Femur (tissue), 1 donor: ENCODE measurements around the gene CCDC102A.
A peak's percentile ranks its signal among the peaks of the same experiment; 100 is the strongest.
"Not testable (repeated sequence)": the region's sequence is repeated elsewhere in the genome, so short reads cannot be mapped to it uniquely, and the experiment has no call there.

ENCODE experiments used
- DNase-seq: peaks from one replicate; pipeline ENCODE4 v3.0.0-alpha.2; 2017

Gene CCDC102A

DNA sequence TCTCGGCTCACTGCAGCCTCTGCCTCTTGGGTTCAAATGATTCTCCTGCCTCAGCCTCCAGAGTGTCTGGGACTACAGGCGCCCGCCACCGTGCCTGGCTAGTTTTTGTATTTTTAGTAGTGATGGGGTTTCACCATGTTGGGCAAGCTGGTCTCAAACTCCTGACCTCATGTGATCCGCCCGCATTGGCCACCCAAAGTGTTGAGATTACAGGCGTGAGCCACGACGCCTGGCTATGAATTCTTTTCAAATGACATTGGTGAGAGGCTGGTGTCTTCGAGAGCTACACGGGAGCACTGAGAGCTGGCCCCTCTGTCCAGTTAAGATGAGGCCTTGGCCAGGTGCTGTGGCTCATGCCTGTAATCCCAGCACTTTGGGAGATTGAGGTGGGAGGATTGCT, 36.4 kb downstream of the CCDC102A start:
- not testable (repeated sequence) for DNase-seq

DNA sequence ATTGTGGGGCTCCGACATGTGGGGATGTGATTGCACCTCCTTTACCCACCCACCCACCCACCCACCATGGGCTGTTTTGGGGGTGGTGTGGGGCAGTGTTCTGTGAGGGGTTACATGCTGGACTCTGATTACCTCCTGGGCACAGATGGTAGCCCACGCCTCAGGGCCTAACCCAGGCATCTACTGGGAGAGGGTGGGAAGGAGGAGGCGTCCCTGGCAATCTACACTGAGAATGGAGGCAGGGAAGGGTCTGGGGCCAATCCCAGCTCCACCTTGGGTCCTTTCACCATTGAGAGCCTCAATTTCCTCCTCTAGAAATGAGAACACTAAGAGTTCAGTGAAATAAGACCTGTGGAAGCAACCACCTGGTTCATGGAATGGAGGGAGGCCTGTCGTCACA, 38.3 kb downstream of the CCDC102A start:
- no peak for DNase-seq

DNA sequence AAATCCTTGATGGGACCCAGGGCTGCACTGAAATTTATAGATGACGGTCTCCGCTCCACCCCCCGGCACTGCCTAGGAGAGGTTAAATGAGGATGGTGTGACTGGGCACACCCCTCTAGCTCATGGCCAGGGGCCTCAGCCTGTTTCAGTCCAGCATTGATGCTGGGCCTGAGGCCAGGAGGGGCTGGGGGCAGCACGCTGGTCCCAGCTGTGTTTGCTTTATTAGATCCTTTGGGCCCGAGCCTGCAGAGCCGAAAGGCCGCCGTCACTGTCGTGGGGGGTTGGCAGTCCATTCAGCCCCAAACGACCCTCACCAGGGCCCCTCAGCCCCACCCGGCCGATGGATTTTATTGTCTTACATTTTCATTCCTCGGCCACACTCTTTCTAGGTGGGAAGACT, 39.2 kb downstream of the CCDC102A start:
- DNase-seq: no peak

DNA sequence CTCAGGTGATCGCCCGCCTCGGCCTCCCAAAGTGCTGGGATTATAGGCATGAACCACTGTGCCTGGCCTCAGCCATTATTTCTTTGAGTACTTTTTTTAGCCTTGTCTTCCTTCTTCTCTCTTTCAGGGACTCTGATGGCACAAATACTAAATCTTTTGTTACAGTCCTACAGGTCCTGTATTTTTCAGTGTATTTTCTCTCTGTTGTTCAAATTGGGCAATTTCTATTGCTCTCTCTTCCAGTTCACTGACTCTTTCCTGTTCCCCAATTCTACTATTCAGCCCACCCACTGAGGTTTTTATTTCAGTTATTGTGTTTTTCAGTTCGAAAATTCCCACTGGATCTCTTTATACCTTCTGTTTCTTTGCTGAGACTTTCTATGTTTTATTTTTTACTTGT, 42.6 kb downstream of the CCDC102A start:
- DNase-seq: no peak

DNA sequence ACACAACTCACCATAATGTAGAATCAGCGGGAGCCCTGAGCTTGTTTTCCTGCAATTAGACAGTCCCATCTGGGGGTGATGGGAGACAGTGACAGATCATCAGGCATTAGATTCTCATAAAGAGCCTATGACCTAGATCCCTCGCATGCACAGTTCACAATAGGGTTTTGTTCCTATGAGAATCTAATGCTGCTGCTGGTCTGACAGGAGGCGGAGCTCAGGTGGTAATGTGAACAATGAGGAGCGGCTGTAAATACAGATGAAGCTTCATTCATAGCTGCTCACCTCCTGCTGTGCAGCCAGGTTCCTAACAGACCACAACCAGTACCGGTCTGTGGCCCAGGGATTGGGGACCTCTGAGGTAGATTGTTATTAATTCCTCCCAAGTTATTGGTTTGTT, 47.1 kb downstream of the CCDC102A start:
- DNase-seq: no peak

DNA sequence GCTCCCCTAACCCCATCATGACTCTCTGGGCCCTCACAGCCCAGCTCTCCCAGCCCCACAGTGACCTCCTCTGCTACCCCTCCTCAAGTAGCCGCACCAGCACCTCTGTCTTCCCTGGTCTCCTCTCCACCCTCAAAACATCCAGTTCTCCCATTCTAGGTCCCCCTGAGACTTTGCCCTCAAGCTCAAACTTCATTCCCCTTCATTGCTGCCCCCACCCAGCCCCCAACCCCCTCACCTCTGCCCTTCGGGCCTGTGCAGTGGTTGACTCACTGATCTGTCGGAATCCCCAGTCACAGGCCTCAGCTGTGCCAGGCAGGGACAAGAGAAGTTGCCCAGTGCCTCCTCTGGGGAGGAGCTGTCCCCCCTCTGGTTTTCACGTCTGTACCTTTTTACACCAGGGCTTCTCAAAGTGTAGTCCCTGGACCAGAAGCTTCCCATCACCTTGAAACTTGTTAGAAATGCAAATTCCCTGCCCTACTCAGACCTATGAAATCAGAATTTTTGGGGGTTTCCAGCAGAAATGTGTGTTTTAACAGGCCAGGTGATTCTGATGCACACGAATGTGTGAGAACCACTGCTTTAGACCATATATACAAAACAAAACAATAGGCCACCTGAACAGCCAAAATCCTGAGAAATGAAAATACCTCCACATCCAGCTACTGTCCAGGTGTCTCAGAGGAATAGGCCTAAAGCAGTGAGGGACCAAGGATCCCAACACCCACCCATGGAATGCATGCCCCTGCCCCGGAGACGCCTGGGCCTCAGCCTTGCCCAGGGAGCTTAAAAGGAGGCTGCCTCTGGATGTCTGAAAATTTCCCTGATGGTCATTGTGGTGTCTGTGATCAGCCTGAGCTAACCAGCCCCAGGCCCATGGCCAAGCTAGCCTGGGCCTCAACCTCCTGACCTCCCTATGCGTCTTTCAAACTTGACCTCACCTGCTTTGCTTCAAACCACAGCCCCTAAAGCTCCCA, 49.2 kb downstream of the CCDC102A start:
- DNase-seq: no peak

DNA sequence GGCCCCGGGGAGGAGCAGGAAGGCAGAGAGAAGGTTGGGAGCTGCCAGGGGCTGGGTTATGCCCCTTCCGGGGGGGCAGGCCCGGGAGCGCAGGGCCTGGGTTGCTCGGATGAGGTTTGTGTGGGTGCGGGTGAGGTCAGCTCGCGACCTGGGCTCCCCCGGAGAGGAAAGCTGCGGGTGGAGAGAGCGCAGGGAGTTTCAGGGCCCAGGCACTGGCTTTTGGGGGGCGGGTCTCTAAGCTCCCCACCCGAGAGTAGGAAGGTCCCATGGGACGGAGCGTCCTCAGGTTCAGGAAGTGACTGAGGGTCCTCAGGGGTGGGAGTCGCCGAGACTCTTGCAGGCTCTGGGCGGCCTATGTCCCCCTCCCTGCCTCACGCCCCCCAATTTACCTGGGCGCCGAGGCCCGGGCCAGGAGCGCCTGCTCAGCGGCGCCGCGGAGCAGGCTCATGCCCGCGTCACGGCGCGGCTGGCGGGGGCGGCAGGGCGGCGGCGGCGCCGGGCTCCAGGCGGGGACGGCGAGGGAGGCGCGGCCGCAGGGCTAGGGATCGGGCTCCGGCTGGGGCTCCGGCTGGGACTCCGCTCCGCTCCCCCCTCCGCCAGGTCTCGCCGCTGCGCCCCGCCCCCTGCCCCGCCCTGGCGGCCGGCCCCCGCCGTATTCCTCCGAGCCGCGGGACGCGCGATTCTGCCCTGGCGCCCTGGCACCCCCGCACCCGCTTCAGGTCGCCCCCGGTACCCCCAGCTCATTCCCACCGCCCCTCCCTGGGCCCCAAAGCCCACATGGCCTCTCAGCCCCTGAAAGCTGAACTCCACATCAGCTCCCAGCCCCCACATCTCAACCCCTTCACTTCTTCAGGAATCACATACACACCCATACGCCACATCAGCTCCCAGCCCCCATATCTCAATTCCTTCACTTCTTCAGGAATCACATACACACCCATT, 50.2 kb downstream of the CCDC102A start, which contains the start of gene DOK4:
TSS of gene DOK4 (minus strand) at position 578 of the 942 bp plus-strand sequence. CDS start 6,986 bp downstream, outside the sequence.
- DNase-seq: peak; percentile 87

DNA sequence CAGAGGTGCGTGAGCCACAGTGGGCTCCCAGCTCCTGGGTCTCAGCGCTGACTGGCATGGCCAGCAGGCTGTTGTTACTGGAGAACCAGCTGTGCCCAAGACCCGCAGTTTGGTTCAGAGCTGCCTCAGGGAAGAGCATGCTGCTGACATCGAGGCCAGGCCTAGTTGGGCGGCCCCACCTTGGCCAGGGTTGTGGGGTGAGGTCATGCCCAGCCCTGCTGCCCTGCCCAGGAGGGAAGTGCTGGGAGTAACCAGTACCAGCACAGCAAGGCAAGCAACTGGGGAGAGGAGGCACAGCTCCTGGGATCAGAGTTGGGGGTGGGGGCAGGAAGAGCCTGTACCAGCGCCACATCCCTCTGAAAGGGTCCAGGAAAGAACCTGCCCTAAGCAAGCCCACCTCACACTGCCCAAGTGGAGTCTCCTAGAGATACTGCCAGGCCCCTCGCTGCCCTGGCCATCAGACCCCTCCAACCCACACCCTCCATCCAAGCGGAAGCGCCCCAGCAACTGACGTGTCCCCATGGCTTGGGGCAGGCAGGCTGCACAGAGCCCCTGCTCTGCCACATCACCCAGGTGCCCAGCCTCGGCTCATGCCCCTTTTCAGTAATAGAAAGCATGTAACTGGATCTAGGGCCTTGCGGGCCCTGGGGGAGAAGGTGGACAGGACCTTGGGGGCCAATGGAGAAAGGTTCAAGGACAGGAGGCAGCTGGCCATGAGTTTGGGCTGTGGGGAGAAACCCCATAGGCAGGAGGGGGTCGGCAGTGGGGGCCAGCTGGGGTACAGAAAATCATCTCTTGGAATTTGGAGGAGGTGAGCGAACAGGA, 51.1 kb downstream of the CCDC102A start:
- DNase-seq: no peak

DNA sequence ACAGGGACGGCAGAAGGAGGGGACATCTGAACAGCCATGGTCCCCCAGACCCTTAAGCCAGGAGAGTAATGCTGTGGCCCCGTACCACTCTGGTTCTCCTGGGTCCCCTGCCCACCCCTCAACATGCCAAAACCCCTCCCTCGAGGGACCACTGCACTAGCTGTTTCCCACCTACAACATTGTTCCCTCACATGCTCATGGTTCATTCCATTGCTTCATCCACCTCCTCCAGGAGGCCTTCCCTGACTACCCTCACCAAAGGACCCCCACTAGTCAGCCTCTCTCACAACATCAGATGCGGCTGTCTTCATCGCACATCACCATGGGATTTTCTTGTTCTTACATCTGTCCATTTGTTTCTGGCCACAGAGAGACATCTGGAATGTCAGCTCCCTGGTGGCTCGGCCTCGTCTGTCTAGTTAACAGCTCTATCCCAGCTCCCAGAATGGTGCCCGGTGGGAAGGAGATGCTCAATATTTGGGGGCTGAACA, 51.8 kb downstream of the CCDC102A start:
- DNase-seq: no peak

DNA sequence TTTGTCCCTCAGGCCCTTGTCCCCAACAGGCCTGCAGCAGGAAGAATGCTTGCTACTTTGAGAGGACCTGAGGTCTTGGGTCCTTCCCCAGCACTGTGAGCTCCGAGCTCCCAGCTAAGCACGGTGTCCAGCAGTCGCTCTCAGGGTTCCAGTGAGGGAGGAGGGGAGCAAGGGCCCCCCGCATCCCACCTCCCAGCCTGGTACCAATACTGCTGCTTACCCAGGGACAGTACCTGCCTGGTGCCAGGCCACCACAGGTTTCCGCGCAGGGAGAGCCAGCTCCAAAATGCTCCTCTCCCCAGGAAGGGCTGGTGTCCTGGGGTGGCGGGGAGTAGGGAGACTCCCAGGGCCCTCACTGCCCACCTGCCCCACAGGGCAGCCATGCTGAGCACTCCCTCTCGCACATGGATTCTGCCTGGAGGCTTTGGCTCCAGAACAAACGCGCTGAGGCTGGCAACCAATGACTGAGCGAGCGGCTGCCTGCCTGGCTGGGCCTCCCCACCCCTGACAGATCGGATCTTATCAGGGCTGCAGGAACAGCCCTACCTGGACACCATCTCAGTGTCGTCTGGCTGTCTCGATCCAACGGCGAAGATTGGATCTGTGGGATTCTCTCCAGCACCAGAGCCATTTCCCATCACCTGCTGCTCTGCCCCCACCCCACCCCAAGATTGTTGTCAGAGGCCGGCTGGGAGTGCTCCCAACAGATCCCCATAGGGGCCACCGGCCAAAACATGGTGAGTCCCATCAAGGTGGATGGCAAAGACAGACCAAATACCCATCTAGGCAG, 52.5 kb downstream of the CCDC102A start:
- no peak for DNase-seq

DNA sequence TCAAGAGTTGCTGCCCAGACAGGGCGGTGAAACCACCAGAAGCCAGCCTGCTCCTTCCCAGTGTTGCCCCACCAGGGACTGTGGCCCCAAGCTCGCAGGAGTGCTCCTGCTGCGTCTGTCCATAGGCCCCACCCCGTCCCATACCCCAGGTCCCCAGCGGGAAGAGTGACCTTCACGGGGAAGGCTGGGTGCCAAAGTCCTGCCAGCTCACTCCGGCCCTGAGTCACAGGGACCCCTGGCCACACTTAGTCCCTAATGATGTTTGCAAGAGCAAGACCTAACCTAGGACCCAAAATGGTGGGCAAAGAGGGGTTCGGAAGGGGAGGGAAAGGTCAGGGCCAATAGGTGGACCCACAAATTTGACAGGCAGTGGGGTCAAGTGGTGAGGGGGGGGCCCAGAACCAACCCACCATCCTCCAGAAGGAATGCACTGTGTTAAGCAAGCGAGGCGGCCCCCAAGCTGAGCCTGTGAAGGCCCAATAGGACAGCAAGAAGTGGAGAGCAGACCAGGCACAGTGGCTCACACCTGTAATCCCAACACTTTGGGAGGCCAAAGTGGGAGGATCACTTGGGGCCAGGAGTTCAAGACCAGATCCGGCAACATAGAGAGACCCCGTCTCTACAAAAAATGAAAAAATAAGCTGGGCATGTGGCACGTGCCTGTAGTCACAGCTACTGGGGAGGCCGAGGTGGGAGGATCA, 53.4 kb downstream of the CCDC102A start:
- DNase-seq: no peak

DNA sequence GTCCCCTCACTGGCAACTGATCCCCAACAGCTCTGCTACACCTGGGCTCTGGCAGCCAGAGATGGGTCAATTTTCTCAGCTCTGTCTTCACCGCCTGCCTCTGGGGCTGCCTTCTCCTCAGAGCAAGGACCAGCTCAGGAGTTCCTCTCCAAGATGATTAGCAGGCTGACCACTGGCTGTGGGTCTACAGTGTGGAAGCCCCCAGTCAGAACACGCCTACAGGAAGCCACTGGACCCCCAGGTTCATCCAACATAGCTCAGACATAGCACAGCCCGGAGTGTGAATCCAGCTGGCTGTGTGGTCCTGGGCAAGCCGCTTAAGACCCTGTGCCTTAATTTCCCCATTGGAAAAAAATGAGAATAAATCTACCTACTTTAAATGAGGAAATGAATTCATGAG, 55.0 kb downstream of the CCDC102A start:
- DNase-seq: no peak

DNA sequence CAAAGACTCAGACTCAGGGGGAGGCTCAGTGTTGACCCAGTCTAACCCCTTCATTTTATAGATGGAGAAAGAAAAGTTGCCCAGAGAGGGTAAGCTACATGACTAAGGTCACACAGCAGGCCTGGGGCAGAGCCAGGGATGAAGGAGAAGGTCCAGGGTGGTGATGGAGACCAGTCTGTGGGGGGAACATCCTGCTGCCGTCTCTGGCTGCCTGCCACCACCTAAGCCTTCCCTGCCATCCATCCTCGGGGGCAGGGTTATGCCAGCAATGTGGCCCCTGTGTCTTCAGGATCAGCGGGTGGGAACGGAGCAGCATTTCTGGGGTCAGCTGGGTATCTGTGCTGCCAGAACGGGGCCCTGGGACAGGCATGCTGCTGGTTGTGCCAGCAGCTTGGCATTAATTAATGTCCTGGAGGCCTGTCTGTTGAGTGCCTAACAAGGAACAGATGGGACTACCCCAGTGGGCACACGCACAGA, 55.6 kb downstream of the CCDC102A start:
- no peak for DNase-seq

DNA sequence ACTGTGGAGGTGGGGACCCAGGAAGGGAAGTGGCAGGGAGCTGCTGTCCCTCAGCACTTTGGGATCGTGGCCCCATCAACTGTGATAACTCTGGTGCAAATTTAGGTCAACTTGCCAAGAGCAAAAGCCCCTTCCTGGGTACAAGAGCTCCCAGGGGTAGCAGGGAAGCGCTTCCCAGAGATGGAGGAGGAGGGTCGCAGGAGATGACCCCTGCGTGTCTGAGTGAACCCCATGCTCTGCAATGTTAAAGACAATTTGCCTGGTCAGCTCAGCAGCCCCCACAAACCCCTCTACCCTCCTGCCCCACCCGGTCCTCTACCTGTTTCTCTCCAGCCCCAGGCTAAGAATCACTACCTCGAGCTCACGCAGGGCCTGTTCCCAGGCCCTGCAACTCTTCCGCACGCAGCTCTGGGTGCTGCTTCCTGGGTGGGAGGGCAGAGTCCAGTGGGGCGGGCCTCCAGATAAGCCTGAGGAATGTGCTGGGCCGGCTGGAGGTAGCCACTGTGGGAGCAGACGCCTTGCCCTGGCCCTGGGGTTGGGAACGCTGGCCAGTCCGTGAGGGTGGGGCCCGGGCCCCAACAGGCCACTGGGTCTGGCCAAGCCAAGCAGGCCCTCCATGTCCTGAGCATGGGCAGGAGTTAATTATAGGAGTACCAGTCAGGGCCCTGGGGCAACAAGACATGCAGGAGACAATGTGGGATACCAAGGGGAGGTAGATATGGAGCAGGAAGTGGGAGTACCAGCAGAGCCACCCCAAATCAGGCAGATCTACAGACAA, 56.2 kb downstream of the CCDC102A start:
- DNase-seq: no peak

DNA sequence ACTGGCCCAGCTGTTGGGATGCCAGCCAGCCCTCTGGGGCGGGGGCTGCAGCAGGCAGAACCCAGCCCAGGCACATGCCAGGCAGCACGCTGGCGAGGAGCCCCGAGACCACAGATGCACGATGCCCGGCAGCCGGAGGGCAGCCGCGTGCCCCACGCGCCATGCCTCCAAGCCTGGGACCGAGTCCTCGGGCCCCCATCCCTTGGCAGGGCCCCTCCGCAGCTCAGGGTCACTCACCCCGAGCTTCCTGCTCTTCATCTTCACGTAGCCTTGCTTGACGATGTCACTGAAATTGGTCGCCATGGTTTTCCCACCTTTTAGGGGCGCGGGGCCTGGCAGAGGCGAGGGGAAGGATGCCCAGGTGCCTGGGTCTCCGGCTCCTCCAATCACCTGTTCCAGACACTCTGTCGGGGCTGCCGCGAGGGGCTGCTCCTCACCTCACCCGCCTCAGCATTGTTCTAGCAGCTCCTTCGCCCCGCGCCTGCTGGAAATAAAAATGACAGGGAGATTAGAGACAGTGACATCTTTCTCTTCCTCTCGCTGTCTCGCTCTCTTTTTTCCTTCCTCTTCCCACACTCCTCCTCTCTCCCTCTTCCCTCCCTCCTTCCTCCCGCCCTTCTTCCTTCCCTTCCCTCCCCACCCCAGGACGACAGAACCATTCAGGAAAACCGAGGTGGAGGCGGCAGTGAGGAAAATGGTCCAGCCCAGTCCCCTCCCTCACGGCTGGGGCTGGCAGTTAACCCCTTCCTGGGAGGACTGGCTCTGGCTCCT, 57.0 kb downstream of the CCDC102A start:
- peak; percentile 76 for DNase-seq

DNA sequence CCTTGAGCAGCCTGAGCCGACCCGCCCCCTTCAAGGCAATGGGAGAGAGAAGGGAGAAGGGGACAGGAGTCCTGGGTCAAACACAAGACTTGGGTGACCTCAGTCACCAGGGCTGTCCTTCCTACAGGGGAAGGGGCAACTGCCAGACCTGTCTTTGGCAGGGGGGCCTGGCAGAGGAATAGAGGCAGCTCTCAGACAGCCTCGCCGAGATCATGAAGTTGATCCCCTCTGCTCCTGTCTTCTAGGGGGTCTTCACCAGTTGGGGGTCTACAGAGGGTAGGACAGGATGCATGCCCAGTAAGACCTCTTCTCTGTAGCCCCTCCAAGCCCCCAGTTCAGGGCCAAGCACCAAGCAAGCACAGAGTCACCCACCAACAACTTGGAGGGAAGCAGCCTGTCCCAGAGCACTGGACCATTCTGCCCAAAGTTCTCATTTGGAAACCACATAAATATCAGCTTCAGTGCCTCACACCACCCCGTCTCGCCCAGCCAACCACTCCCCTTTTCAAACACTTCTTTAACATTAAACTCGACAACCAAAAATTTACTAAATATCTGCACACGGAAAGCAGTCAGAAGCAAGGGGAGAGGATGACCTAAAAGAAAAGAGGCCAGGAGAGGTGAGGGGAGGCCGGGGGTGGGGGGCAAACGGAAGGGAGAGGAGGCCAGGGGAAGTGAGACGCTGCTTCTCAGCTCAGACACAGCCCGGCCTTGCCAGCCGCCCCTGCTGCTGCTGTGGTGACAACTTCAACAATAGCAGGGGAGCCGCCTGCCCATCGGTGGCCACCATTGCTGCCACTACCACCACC, 57.8 kb downstream of the CCDC102A start:
- DNase-seq: peak; percentile 74

DNA sequence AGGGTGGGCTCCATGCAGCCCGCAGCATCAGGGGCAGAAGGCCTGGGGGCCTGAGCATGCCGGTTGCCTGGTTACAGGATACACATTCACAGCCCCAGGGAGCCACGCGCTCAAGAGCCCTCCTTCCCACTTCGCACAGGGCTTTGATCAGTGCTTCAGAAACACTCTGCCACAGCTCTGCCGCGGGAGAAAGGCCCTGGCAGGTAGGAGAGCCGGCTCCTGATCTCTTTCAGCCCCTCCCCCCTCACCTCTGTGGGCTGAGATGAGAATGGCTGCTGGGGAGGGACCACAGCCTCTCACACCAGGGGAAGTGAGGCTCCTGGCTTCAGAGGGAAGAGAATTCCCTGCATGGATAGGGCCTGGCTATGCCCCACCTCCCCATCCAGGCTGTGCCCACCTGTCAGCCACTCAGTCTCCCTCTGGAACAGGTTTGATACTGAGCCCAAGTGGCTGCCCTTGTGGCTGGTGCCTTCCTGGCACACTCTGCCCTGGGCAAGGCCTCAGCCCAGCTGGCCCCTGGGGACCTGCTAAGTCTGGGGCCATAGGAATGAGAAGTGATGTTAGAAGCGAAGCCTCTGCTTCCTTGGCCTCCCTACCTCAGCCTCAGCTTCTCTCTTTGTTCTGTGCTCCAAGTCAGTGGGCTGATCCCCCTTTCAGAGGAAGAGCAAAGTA, 58.7 kb downstream of the CCDC102A start:
- DNase-seq: no peak
